Heart left ventricle (tissue), 13 donors: Measurements from ENCODE around the gene CAV1.

Experiments used
- POLR2A ChIP-seq, 2 donors: fragments of 450-650 bp; IDR thresholded peaks; one replicate each; pipeline ENCODE4 v1.6.1; 2017; ENCODE audit warnings: antibody characterized with exemption in 2 of 2, mild to moderate bottlenecking in 2 of 2, moderate library complexity in 2 of 2
- TF ChIP-seq, protein P1 (sequence below), 12 donors: fragments of 200-600 bp; sonication (generic) in 4 of 12; IDR thresholded peaks; one replicate each; pipeline versions ENCODE4 v1.5.0 to v1.8.0; 2018 to 2022; ENCODE audit warnings: antibody characterized with exemption in 12 of 12, mild to moderate bottlenecking in 5 of 12
- donor health status: ischemic (EF 13 %, LVEDD 7.1; RV severe dilation, severe dysfunction).
- donor health status: DM: no; HTN: yes; CAD: no.
- donor health status: DM: no; HTN: no; CAD: no.
- donor health status: ischemic (EF 25% LVEDD 6.9; RV normal size, moderate dysfunction).
- donor health status: ischemic (EF 25% LVEDD 5.7; RV mildly dilated, moderate dysfunction).
- donor health status: ischemic (EF 35%, LVEDD 5.7; RV mildly dilated, moderate dysfunction).
- donor health status: nonischemic (EF 11% LVEDD 7.7; RV severe dilation, severe dysfunction).
- donor health status: DM: yes; HTN: yes; CAD: no.
- donor health status: PGD.
- donor health status: ischemic (EF 29% LVEDD 5.4; RV normal size, mild dysfunction).
- donor health status: nonischemic (EF 23%, LVEDD 6.1; RV moderate dilation, normal function).

DNA sequence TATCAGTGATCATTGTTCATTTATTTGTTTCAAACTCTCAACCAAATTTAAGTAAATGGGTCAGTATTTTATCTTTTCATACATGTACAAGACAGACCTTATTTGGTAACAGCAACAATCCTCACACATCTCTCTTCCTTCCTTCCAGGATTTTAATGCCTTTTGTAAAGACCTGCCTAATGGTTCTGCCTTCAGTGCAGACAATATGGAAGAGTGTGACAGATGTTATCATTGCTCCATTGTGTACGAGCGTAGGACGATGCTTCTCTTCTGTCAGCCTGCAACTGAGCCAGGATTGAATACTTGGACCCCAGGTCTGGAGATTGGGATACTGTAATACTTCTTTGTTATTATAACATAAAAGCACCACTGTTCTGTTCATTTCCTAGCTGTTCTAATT is 19.0 kb upstream of the CAV1 start:
- TF ChIP-seq, protein P1, sequence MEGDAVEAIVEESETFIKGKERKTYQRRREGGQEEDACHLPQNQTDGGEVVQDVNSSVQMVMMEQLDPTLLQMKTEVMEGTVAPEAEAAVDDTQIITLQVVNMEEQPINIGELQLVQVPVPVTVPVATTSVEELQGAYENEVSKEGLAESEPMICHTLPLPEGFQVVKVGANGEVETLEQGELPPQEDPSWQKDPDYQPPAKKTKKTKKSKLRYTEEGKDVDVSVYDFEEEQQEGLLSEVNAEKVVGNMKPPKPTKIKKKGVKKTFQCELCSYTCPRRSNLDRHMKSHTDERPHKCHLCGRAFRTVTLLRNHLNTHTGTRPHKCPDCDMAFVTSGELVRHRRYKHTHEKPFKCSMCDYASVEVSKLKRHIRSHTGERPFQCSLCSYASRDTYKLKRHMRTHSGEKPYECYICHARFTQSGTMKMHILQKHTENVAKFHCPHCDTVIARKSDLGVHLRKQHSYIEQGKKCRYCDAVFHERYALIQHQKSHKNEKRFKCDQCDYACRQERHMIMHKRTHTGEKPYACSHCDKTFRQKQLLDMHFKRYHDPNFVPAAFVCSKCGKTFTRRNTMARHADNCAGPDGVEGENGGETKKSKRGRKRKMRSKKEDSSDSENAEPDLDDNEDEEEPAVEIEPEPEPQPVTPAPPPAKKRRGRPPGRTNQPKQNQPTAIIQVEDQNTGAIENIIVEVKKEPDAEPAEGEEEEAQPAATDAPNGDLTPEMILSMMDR (IDR thresholded peaks at IDR 0.05), result no peak
- no peak for TF ChIP-seq POLR2A (IDR thresholded peaks at IDR 0.05)
